HG02981 (cell line): ENCODE measurements around the gene SPATA6.
"Not testable (repeated sequence)": the region's sequence is repeated elsewhere in the genome, so short reads cannot be mapped to it uniquely, and the experiment has no call there.

Source experiments
- ATAC-seq: cut with Tn5 transposase; IDR thresholded peaks from one replicate; pipeline ENCODE4 v1.9.1; 2021; ENCODE audit warnings: mild to moderate bottlenecking, moderate library complexity; ENCODE audit not compliant: unreplicated experiment

The SPATA6 gene

GRCh38 chr1:48466594-48466993 is 5.4 kb downstream of the SPATA6 start:
- no peak for ATAC-seq

GRCh38 chr1:48462716-48463302 is 9.2 kb downstream of the SPATA6 start:
- no peak for ATAC-seq

GRCh38 chr1:48450505-48450904 is 21.5 kb downstream of the SPATA6 start:
- ATAC-seq, result no peak

- no peak for ATAC-seq
Observed at GRCh38 chr1:48448932-48449331, 23.1 kb downstream of the SPATA6 start.

GRCh38 chr1:48444186-48444585 is 27.8 kb downstream of the SPATA6 start:
- not testable (repeated sequence) for ATAC-seq

- ATAC-seq, result no peak
Observed at GRCh38 chr1:48442864-48443619, 29.0 kb downstream of the SPATA6 start.

- not testable (repeated sequence) for ATAC-seq
Observed at GRCh38 chr1:48440786-48441185, 31.2 kb downstream of the SPATA6 start.

GRCh38 chr1:48439380-48439779 is 32.6 kb downstream of the SPATA6 start:
- no peak for ATAC-seq

GRCh38 chr1:48437379-48437778 is 34.6 kb downstream of the SPATA6 start:
- ATAC-seq, result not testable (repeated sequence)

- ATAC-seq, result not testable (repeated sequence)
Observed at GRCh38 chr1:48435312-48436002, 36.5 kb downstream of the SPATA6 start.

- ATAC-seq, result no peak
Observed at GRCh38 chr1:48430832-48431231, 41.2 kb downstream of the SPATA6 start.

GRCh38 chr1:48422009-48422408 is 50.0 kb downstream of the SPATA6 start:
- no peak for ATAC-seq

GRCh38 chr1:48418742-48419141 is 53.3 kb downstream of the SPATA6 start:
- no peak for ATAC-seq

- ATAC-seq, result no peak
Observed at GRCh38 chr1:48415050-48415449, 57.0 kb downstream of the SPATA6 start.

- ATAC-seq, result no peak
Observed at GRCh38 chr1:48414264-48414663, 57.7 kb downstream of the SPATA6 start.

GRCh38 chr1:48405940-48406339 is 66.1 kb downstream of the SPATA6 start:
- no peak for ATAC-seq

GRCh38 chr1:48405400-48405799 is 66.6 kb downstream of the SPATA6 start:
- no peak for ATAC-seq

- ATAC-seq, result no peak
Observed at GRCh38 chr1:48402599-48402998, 69.4 kb downstream of the SPATA6 start.

GRCh38 chr1:48396208-48396607 is 75.8 kb downstream of the SPATA6 start:
- ATAC-seq, result no peak

GRCh38 chr1:48391926-48392325 is 80.1 kb downstream of the SPATA6 start:
- no peak for ATAC-seq

GRCh38 chr1:48387409-48387808 is 84.6 kb downstream of the SPATA6 start:
- no peak for ATAC-seq

- no peak for ATAC-seq
Observed at GRCh38 chr1:48374785-48375184, 97.2 kb downstream of the SPATA6 start.
